Coronary artery (tissue), 2 donors: ENCODE data around the gene RUSC2.
"Not testable (repeated sequence)": the region's sequence is repeated elsewhere in the genome, so short reads cannot be mapped to it uniquely, and the experiment has no call there.

Experiments used
- DNase-seq: peaks from one replicate; pipeline ENCODE4 v3.0.0-alpha.2; 2017; ENCODE audit warnings: low spot score
- H3K27ac ChIP-seq, 2 donors: fragments of 200-600 bp; sonication (generic); one replicate each; pipeline ENCODE4 v1.5.1; 2016 to 2019
- H3K4me3 ChIP-seq: fragments of 200-600 bp; sonication (generic); 2 replicates; pipeline ENCODE4 v1.5.1; 2016; ENCODE audit warnings: mild to moderate bottlenecking, moderate library complexity
- TF ChIP-seq, protein P1 (sequence below): fragments of 200-600 bp; sonication (generic); IDR thresholded peaks from one replicate; pipeline ENCODE4 v1.5.1; 2019; ENCODE audit warnings: antibody characterized with exemption

The RUSC2 gene

DNA sequence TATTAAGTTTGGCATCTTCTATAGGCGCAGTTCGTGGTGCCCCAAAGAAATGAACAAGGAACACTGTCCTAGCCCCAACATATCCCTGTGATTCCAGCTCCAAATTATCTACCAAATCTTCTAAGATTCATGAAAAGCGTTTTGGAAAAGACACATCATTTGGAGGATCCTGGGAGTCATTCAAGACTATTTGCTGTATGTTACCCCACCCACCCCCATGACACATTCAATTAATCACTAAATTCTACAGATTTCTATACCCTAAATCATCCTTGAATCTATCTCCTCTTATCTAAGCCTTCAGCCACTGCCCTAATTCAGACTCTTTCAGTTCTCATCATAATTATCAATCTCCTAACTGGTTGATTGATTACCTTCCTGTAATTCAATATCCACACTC lies 5.5 kb upstream of the RUSC2 start:
- Histone ChIP-seq H3K4me3 (no peak overlapping the region), H3K27ac (no peak overlapping the region)
- TF ChIP-seq, protein P1, sequence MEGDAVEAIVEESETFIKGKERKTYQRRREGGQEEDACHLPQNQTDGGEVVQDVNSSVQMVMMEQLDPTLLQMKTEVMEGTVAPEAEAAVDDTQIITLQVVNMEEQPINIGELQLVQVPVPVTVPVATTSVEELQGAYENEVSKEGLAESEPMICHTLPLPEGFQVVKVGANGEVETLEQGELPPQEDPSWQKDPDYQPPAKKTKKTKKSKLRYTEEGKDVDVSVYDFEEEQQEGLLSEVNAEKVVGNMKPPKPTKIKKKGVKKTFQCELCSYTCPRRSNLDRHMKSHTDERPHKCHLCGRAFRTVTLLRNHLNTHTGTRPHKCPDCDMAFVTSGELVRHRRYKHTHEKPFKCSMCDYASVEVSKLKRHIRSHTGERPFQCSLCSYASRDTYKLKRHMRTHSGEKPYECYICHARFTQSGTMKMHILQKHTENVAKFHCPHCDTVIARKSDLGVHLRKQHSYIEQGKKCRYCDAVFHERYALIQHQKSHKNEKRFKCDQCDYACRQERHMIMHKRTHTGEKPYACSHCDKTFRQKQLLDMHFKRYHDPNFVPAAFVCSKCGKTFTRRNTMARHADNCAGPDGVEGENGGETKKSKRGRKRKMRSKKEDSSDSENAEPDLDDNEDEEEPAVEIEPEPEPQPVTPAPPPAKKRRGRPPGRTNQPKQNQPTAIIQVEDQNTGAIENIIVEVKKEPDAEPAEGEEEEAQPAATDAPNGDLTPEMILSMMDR, result no peak
- DNase-seq, result no peak

DNA sequence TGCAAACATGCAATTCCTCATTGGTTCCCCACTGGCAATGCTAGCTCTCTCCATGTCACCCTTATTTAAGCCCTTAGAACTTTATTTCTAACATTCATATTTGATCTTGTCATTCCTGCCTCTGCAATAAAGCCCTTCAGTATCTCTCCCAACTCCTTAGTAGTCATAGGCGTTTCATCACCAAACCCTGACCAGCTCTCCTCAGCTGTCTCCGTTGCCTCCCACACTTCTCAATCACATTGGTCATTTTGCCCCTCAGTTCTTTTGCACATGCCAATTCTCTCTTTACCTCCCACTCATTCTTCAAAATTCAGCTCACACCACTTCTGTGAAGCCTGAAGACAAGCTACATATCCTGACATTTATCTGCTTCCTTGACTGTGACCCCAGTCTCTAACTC lies 2.8 kb upstream of the RUSC2 start:
- TF ChIP-seq, protein P1, result no peak
- no peak overlapping the region for H3K4me3 ChIP-seq
- no peak for DNase-seq
- no peak overlapping the region for H3K27ac ChIP-seq

DNA sequence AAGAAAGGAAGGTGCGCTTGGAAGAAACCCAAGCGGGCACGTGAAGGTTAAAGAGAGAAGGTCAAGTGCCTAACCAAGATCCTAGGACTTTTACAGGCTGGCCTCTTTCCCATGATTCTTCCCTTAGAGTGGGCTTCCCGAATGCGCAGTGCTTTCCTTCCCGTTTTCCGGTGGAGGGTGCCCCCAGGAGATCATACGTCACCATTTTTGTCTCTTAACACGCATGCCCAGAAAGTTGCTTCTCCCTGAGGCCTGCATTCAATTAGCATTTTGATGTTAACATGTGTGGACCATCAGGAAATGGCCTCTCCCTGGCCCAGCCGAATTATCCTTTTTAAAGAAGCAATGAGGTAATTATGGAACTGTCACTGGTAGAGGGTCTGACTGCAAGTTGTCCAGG lies 1.9 kb upstream of the RUSC2 start:
- Histone ChIP-seq H3K4me3 (no peak overlapping the region), H3K27ac (no peak overlapping the region)
- TF ChIP-seq, protein P1, result no peak
- no peak for DNase-seq

DNA sequence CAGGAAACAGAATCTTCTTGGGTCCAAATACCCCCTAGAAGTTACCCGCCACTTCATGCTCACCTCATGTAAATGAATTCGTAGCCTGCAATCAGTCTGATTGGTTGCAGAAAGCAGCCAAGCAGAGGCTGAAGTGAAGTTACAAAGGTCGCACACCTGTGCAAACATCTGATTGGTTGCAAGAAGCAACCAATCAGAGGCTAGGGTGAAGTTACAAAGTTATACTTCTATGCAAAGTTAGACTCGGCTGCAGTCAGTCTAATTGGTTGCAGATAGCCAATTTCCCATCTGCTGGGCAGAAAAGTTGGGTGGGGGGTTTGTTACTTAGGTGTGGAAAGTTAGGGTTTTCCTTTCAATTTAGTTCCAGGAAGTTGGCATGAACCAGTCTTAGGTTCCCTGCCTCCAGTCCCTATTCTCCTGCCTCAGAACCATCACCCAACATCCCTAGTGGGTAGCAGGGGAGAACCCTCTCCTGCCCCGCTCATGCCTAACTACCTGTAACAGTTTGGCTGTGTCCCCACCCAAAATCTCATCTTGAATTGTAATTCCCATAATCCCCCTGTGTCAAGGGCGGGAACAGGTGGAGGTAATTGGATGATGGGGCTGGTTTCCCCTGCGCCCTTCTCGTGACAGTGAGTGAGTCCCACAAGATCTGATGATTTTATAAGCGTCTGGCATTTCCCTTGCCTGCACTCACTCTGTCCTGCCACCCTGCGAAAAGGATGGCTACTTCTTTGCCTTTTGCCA lies 1.2 kb upstream of the RUSC2 start:
- Histone ChIP-seq H3K4me3 (peak overlapping the region; percentile 92), H3K27ac (peak overlapping the region; percentile 97 to 99)
- TF ChIP-seq, protein P1, result no peak
- peak; percentile 79 for DNase-seq

DNA sequence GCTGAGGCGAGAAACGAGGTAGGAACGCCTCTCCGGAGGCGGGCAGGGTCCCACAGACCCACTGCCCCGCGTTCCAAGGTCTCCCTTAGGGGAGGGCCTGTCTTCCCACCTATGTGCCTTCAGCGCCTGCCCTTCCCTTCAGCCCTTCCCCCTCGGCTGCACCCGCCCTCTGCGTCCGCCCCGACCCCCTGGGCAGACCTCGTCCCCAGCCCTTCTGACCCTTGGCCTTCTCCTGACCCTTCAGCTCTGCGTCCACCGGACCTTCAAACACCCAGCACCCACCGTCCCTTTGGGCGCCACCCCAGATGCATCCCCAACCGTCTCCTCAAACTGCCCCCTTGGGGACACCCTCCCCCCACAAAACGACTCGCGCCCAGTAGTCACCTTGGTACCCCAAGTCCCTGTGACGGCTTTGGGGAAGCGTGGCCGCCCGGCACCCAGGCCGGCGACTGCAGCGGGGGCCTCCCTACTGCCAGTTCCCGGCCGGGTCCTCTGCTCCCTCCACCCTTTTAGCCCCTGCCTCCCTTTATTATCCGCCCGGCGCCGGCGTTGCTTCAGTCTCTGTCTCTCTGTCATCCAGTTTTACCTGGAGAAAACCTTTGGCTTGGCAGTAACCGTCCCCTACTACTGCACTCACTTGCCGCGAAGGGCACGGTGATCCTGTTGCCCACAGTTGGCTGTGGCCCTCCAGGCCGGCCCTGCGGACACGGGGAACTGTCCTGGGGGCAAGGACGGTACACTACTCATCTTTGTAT lies 421 bp downstream of the RUSC2 start:
- TF ChIP-seq, protein P1, result no peak
- peak overlapping the region; percentile 92 for H3K4me3 ChIP-seq
- H3K27ac ChIP-seq, result peak overlapping the region; percentile 97 to 99
- DNase-seq, result peak; percentile 85

DNA sequence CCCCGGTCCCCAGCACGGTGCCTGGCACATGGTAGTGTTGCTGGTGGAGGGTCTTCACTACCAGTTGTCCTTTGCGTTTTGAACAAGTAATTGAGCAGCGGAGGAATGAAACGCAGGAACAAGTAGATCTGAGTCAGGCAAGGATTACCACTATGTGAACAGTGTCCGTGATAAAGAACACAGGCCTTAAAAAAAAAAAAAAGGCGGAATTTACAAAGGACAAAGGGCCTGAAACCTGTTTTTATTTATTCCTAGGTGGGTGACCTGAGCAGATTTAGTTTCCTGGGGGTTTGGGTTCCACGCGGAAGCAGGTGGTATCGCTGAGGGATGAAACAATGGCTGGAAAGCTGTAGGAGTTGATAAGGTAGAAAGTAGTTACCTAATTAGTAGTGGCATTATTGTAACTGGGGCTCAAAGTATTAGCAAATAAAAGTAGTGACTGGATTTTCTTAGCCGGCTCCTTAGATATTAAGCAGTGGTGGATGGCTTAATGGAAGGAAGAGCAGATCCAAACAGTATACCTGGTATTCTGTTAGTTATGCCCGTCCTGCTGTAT lies 1.1 kb downstream of the RUSC2 start:
- TF ChIP-seq, protein P1, result no peak
- Histone ChIP-seq H3K4me3 (peak overlapping the region; percentile 92), H3K27ac (peak overlapping the region; percentile 97 to 99)
- DNase-seq, result no peak

DNA sequence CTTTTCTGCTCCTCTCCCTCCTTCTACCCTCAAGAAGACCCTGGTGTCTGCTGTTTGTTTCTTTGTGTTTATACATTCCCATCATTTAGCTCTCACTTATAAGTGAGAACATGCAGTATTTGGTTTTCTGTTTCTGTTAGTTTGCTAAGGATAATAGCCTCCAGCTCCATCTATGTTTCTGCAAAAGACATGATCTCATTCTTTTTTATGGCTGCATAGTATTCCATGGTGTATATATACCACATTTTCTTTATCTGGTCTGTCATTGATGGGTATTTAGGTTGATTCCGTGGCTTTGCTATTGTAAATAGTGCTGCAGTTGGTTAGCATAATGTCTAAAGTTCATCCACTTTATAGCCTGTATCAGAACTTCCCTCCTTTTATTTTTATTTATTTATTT lies 3.2 kb downstream of the RUSC2 start:
- H3K27ac ChIP-seq, result peak overlapping the region; percentile 97 to 99
- DNase-seq, H3K4me3 ChIP-seq: not testable (repeated sequence)
